NCI-H748 (cell line): Measurements from ENCODE around the gene TFRC.
"Not testable (repeated sequence)": the region's sequence is repeated elsewhere in the genome, so short reads cannot be mapped to it uniquely, and the experiment has no call there.

Experiments used
- DNase-seq: peaks from one replicate; lab custom pipeline; 2025; ENCODE audit not compliant: unreplicated experiment; lab: John Stamatoyannopoulos, UW

TFRC gene

GRCh38 chr3:196007744-196008335 lies 74.0 kb downstream of the TFRC start:
- DNase-seq: no peak

GRCh38 chr3:196005338-196005737 lies 76.6 kb downstream of the TFRC start:
- DNase-seq: not testable (repeated sequence)

- not testable (repeated sequence) for DNase-seq
Observed at GRCh38 chr3:196004359-196005052, 77.4 kb downstream of the TFRC start.

- no peak for DNase-seq
Observed at GRCh38 chr3:196003611-196004010, 78.3 kb downstream of the TFRC start.

GRCh38 chr3:196002721-196003120 lies 79.2 kb downstream of the TFRC start:
- DNase-seq: not testable (repeated sequence)

GRCh38 chr3:196001240-196001639 lies 80.7 kb downstream of the TFRC start:
- DNase-seq: not testable (repeated sequence)

- DNase-seq: not testable (repeated sequence)
Observed at GRCh38 chr3:196000360-196000950, 81.4 kb downstream of the TFRC start.

- DNase-seq: no peak
Observed at GRCh38 chr3:195999896-196000295, 82.0 kb downstream of the TFRC start.
